ENCODE measurements around the gene TOMM5. TPM values are rescaled to one million over a fixed set of nuclear protein-coding genes. Genes with fewer than 3 reads are reported as not detected.
A peak's percentile ranks its signal among the peaks of the same experiment; 100 is the strongest.

The TOMM5 gene
- 63.3 and 137 TPM in 2 replicates for total RNA-seq
- 208 and 264 TPM in 2 replicates for polyA plus RNA-seq

GRCh38 chr9:37592108-37592951 is at the start of gene TOMM5:
Gene TOMM5 (minus strand): TSS chr9:37592597. CDS start chr9:37592532, 65 bp downstream.
- peak within 1 kb of the TSS; percentile 75 for H3K27ac ChIP-seq
- TF ChIP-seq CTCF (IDR thresholded peaks at IDR 0.05; ENCODE audit: low read depth, low read length): no peak

GRCh38 chr9:37641331-37641730 is 48.9 kb upstream of the TOMM5 start:
- DNase-seq (ENCODE audit: low read depth in 1 of 2, low spot score in 1 of 2): no peak
- Histone ChIP-seq H3K4me1 (ENCODE audit: low read depth) (peaks cover 14% of the 10 kb centered on the region), H3K36me3 (no peaks in the 10 kb centered on the region), H3K4me3 (no peak overlapping the region), H3K9me3 (ENCODE audit: low read depth) (no peaks in the 10 kb centered on the region), H3K27ac (no peak overlapping the region), H3K27me3 (peaks cover 49% of the 10 kb centered on the region)
- no peak for TF ChIP-seq CTCF (IDR thresholded peaks at IDR 0.05; ENCODE audit: low read depth, low read length)

More at GRCh38 chr9:37592108-37592951, at the start of gene TOMM5:
- Histone ChIP-seq H3K4me1 (ENCODE audit: low read depth) (peaks cover 3% of the 10 kb centered on the region), H3K36me3 (peaks cover 13% of the 10 kb centered on the region), H3K9me3 (ENCODE audit: low read depth) (no peaks in the 10 kb centered on the region), H3K4me3 (peak within 1 kb of the TSS; percentile 74), H3K27me3 (peaks cover 26% of the 10 kb centered on the region)
- DNase-seq (ENCODE audit: low read depth in 1 of 2, low spot score in 1 of 2): peak; percentile 92 to 96

- no peak for TF ChIP-seq CTCF (IDR thresholded peaks at IDR 0.05; ENCODE audit: low read depth, low read length)
- no peak overlapping the region for H3K27ac ChIP-seq
- no peaks in the 10 kb centered on the region for H3K9me3 ChIP-seq (ENCODE audit: low read depth)
- no peak overlapping the region for H3K4me3 ChIP-seq
- no peaks in the 10 kb centered on the region for H3K36me3 ChIP-seq
- DNase-seq (ENCODE audit: low read depth in 1 of 2, low spot score in 1 of 2): no peak
- peaks cover 43% of the 10 kb centered on the region for H3K27me3 ChIP-seq
- peaks cover 3% of the 10 kb centered on the region for H3K4me1 ChIP-seq (ENCODE audit: low read depth)
These were observed 47.8 kb upstream of the TOMM5 start for GRCh38 chr9:37640246-37640645.

GRCh38 chr9:37639841-37640240 is 47.4 kb upstream of the TOMM5 start:
- peaks cover 40% of the 10 kb centered on the region for H3K27me3 ChIP-seq

GRCh38 chr9:37639109-37639762 is 46.8 kb upstream of the TOMM5 start:
- DNase-seq (ENCODE audit: low read depth in 1 of 2, low spot score in 1 of 2): peak in 1 of 2 donors; percentile 21
- Histone ChIP-seq H3K27ac (no peak overlapping the region), H3K4me1 (ENCODE audit: low read depth) (no peaks in the 10 kb centered on the region), H3K36me3 (no peaks in the 10 kb centered on the region), H3K27me3 (peaks cover 35% of the 10 kb centered on the region), H3K9me3 (ENCODE audit: low read depth) (no peaks in the 10 kb centered on the region), H3K4me3 (no peak overlapping the region)
- no peak for TF ChIP-seq CTCF (IDR thresholded peaks at IDR 0.05; ENCODE audit: low read depth, low read length)

More at GRCh38 chr9:37639841-37640240, 47.4 kb upstream of the TOMM5 start:
- TF ChIP-seq CTCF (IDR thresholded peaks at IDR 0.05; ENCODE audit: low read depth, low read length): no peak
- DNase-seq (ENCODE audit: low read depth in 1 of 2, low spot score in 1 of 2): no peak
- no peak overlapping the region for H3K27ac ChIP-seq
- no peak overlapping the region for H3K4me3 ChIP-seq
- H3K9me3 ChIP-seq (ENCODE audit: low read depth): no peaks in the 10 kb centered on the region
- H3K36me3 ChIP-seq: no peaks in the 10 kb centered on the region
- H3K4me1 ChIP-seq (ENCODE audit: low read depth): no peaks in the 10 kb centered on the region
